ENCODE results near the gene ERCC2. TPM values are rescaled to one million over a fixed set of nuclear protein-coding genes. Genes with fewer than 3 reads are reported as not detected.

The ERCC2 gene
- total and polyA plus RNA-seq, 7 experiments from 2014 or later = 4.4 to 25.1 (median 14.9) TPM

GRCh38 chr19:45376045-45376724, 5.8 kb upstream of the ERCC2 start:
- DNase-seq = no peak
- Mint-ChIP-seq H3K4me1 (no peaks in the 10 kb centered on the region), H3K36me3 (peaks cover 0 to 3% (median 0%) of the 10 kb centered on the region in 5 donors), H3K27me3 (no peaks in the 10 kb centered on the region), H3K9me3 (no peaks in the 10 kb centered on the region), H3K27ac (no peak overlapping the region), H3K4me3 (no peak overlapping the region)
- no peak for ATAC-seq
- Histone ChIP-seq H3K4me3 (ENCODE audit: low read length) (no peak overlapping the region), H3K27ac (ENCODE audit: low read depth, low read length) (no peak overlapping the region), H3K27me3 (ENCODE audit: control insufficient read depth in 2 of 2, insufficient read depth in 2 of 2, low read length in 2 of 2) (no peaks in the 10 kb centered on the region), H3K9me3 (ENCODE audit: control insufficient read depth in 2 of 3, low read length in 3 of 3) (no peaks in the 10 kb centered on the region), H3K36me3 (ENCODE audit: control insufficient read depth in 2 of 3, insufficient read depth in 3 of 3, low read length in 3 of 3) (no peaks in the 10 kb centered on the region), H3K4me1 (ENCODE audit: control insufficient read depth in 2 of 2, insufficient read depth in 2 of 2, low read length in 2 of 2) (no peaks in the 10 kb centered on the region)
- CTCF ChIA-PET = interaction anchor here (0.6 kb wide), 1 partner anchor 663 kb away, joined by 7 read pairs; no protein-coding TSS in a partner anchor
- intact Hi-C loops (cut with micrococcal nuclease) = no loop called here
- POLR2A ChIA-PET = no interaction called here

- POLR2A ChIA-PET = interaction anchor here (0.9 kb wide), 1 partner anchor 140 kb away, joined by 3 read pairs; no protein-coding TSS in a partner anchor
- H3K4me3 Mint-ChIP-seq = peak overlapping the region; percentile 32 to 84 (median 51)
- no peak overlapping the region for H3K27ac Mint-ChIP-seq
Observed at GRCh38 chr19:45368737-45369340, 1.5 kb downstream of the ERCC2 start.

GRCh38 chr19:45368127-45368526, 2.2 kb downstream of the ERCC2 start:
- H3K9me3 Mint-ChIP-seq = no peaks in the 10 kb centered on the region
- DNase-seq = no peak
- peaks cover 0 to 3% (median 0%) of the 10 kb centered on the region in 5 donors for H3K36me3 Mint-ChIP-seq
- peaks cover 0 to 21% (median 0%) of the 10 kb centered on the region in 3 experiments for H3K36me3 ChIP-seq (ENCODE audit: control insufficient read depth in 2 of 3, insufficient read depth in 3 of 3, low read length in 3 of 3)
- ATAC-seq = no peak
- no peaks in the 10 kb centered on the region for H3K27me3 ChIP-seq (ENCODE audit: control insufficient read depth in 2 of 2, insufficient read depth in 2 of 2, low read length in 2 of 2)
- H3K27me3 Mint-ChIP-seq = peaks cover 0 to 2% (median 0%) of the 10 kb centered on the region in 5 donors
- ChIA-PET CTCF (no interaction called here), POLR2A (interaction anchor here (0.9 kb wide), 1 partner anchor 139 kb away, joined by 3 read pairs; no protein-coding TSS in a partner anchor)
- H3K4me1 Mint-ChIP-seq = peaks cover 5 to 21% (median 18%) of the 10 kb centered on the region in 7 donors
- H3K9me3 ChIP-seq (ENCODE audit: control insufficient read depth in 2 of 3, low read length in 3 of 3) = no peaks in the 10 kb centered on the region
- H3K4me3 Mint-ChIP-seq = peak overlapping the region in 6 of 10 donors; percentile 29 to 54 (median 46)
- peak overlapping the region in 3 of 9 donors; percentile 6 to 55 (median 27) for H3K27ac Mint-ChIP-seq
- no peak overlapping the region for H3K4me3 ChIP-seq (ENCODE audit: low read length)
- no peak overlapping the region for H3K27ac ChIP-seq (ENCODE audit: low read depth, low read length)
- peaks cover 0 to 6% of the 10 kb centered on the region in 2 donors for H3K4me1 ChIP-seq (ENCODE audit: control insufficient read depth in 2 of 2, insufficient read depth in 2 of 2, low read length in 2 of 2)
- intact Hi-C loops (cut with micrococcal nuclease) = no loop called here

More at GRCh38 chr19:45368737-45369340, 1.5 kb downstream of the ERCC2 start:
- CTCF ChIA-PET = no interaction called here
- Histone ChIP-seq H3K27ac (ENCODE audit: low read depth, low read length) (no peak overlapping the region), H3K36me3 (ENCODE audit: control insufficient read depth in 2 of 3, insufficient read depth in 3 of 3, low read length in 3 of 3) (peaks cover 0 to 13% (median 0%) of the 10 kb centered on the region in 3 experiments), H3K4me3 (ENCODE audit: low read length) (no peak overlapping the region), H3K27me3 (ENCODE audit: control insufficient read depth in 2 of 2, insufficient read depth in 2 of 2, low read length in 2 of 2) (no peaks in the 10 kb centered on the region), H3K9me3 (ENCODE audit: control insufficient read depth in 2 of 3, low read length in 3 of 3) (no peaks in the 10 kb centered on the region), H3K4me1 (ENCODE audit: control insufficient read depth in 2 of 2, insufficient read depth in 2 of 2, low read length in 2 of 2) (peaks cover 0 to 6% of the 10 kb centered on the region in 2 donors)
- peaks cover 0 to 2% (median 0%) of the 10 kb centered on the region in 5 donors for H3K27me3 Mint-ChIP-seq
- H3K9me3 Mint-ChIP-seq = no peaks in the 10 kb centered on the region
- H3K4me1 Mint-ChIP-seq = peaks cover 5 to 21% (median 18%) of the 10 kb centered on the region in 7 donors
- peaks cover 0 to 3% (median 0%) of the 10 kb centered on the region in 5 donors for H3K36me3 Mint-ChIP-seq
- DNase-seq (no peak), ATAC-seq (no peak)
- intact Hi-C loops (cut with micrococcal nuclease) = no loop called here

GRCh38 chr19:45364696-45365095, 5.7 kb downstream of the ERCC2 start:
- no peak overlapping the region for H3K4me3 Mint-ChIP-seq
- H3K4me1 Mint-ChIP-seq = peaks cover 5 to 14% (median 13%) of the 10 kb centered on the region in 7 donors
- ChIA-PET CTCF (no interaction called here), POLR2A (no interaction called here)
- peaks cover 0 to 2% of the 10 kb centered on the region in 2 donors for H3K4me1 ChIP-seq (ENCODE audit: control insufficient read depth in 2 of 2, insufficient read depth in 2 of 2, low read length in 2 of 2)
- peaks cover 0 to 38% (median 0%) of the 10 kb centered on the region in 3 experiments for H3K36me3 ChIP-seq (ENCODE audit: control insufficient read depth in 2 of 3, insufficient read depth in 3 of 3, low read length in 3 of 3)
- H3K27ac Mint-ChIP-seq = no peak overlapping the region
- H3K4me3 ChIP-seq (ENCODE audit: low read length) = no peak overlapping the region
- DNase-seq = no peak
- intact Hi-C loops (cut with micrococcal nuclease) = no loop called here
- H3K36me3 Mint-ChIP-seq = peaks cover 0 to 16% (median 5%) of the 10 kb centered on the region in 5 donors
- no peaks in the 10 kb centered on the region for H3K9me3 ChIP-seq (ENCODE audit: control insufficient read depth in 2 of 3, low read length in 3 of 3)
- ATAC-seq = no peak
- no peaks in the 10 kb centered on the region for H3K27me3 Mint-ChIP-seq
- no peaks in the 10 kb centered on the region for H3K27me3 ChIP-seq (ENCODE audit: control insufficient read depth in 2 of 2, insufficient read depth in 2 of 2, low read length in 2 of 2)
- no peak overlapping the region for H3K27ac ChIP-seq (ENCODE audit: low read depth, low read length)
- no peaks in the 10 kb centered on the region for H3K9me3 Mint-ChIP-seq

- DNase-seq (no peak), ATAC-seq (no peak)
- no peak overlapping the region for H3K4me3 Mint-ChIP-seq
- H3K27me3 Mint-ChIP-seq = no peaks in the 10 kb centered on the region
- Histone ChIP-seq H3K27ac (ENCODE audit: low read depth, low read length) (no peak overlapping the region), H3K27me3 (ENCODE audit: control insufficient read depth in 2 of 2, insufficient read depth in 2 of 2, low read length in 2 of 2) (no peaks in the 10 kb centered on the region), H3K4me3 (ENCODE audit: low read length) (no peak overlapping the region), H3K9me3 (ENCODE audit: control insufficient read depth in 2 of 3, low read length in 3 of 3) (no peaks in the 10 kb centered on the region), H3K4me1 (ENCODE audit: control insufficient read depth in 2 of 2, insufficient read depth in 2 of 2, low read length in 2 of 2) (no peaks in the 10 kb centered on the region), H3K36me3 (ENCODE audit: control insufficient read depth in 2 of 3, insufficient read depth in 3 of 3, low read length in 3 of 3) (peaks cover 0 to 45% (median 0%) of the 10 kb centered on the region in 3 experiments)
- no peaks in the 10 kb centered on the region for H3K9me3 Mint-ChIP-seq
- CTCF ChIA-PET = no interaction called here
- POLR2A ChIA-PET = no interaction called here
- intact Hi-C loops (cut with micrococcal nuclease) = no loop called here
- peaks cover 1 to 11% (median 11%) of the 10 kb centered on the region in 7 donors for H3K4me1 Mint-ChIP-seq
- no peak overlapping the region for H3K27ac Mint-ChIP-seq
- H3K36me3 Mint-ChIP-seq = peaks cover 0 to 17% (median 5%) of the 10 kb centered on the region in 5 donors
Observed at GRCh38 chr19:45363861-45364459, 6.4 kb downstream of the ERCC2 start.

GRCh38 chr19:45362291-45362690, 8.1 kb downstream of the ERCC2 start:
- no peaks in the 10 kb centered on the region for H3K27me3 Mint-ChIP-seq
- ATAC-seq = no peak
- H3K36me3 Mint-ChIP-seq = peaks cover 0 to 28% (median 5%) of the 10 kb centered on the region in 5 donors
- no peaks in the 10 kb centered on the region for H3K9me3 Mint-ChIP-seq
- no peak for DNase-seq
- H3K27ac Mint-ChIP-seq = no peak overlapping the region
- Histone ChIP-seq H3K4me1 (ENCODE audit: control insufficient read depth in 2 of 2, insufficient read depth in 2 of 2, low read length in 2 of 2) (no peaks in the 10 kb centered on the region), H3K27ac (ENCODE audit: low read depth, low read length) (no peak overlapping the region), H3K27me3 (ENCODE audit: control insufficient read depth in 2 of 2, insufficient read depth in 2 of 2, low read length in 2 of 2) (no peaks in the 10 kb centered on the region), H3K36me3 (ENCODE audit: control insufficient read depth in 2 of 3, insufficient read depth in 3 of 3, low read length in 3 of 3) (peaks cover 0 to 58% (median 0%) of the 10 kb centered on the region in 3 experiments), H3K4me3 (ENCODE audit: low read length) (no peak overlapping the region), H3K9me3 (ENCODE audit: control insufficient read depth in 2 of 3, low read length in 3 of 3) (no peaks in the 10 kb centered on the region)
- ChIA-PET POLR2A (no interaction called here), CTCF (no interaction called here)
- no peaks in the 10 kb centered on the region for H3K4me1 Mint-ChIP-seq
- no peak overlapping the region for H3K4me3 Mint-ChIP-seq
- intact Hi-C loops (cut with micrococcal nuclease) = no loop called here

All from naive thymus-derived CD4-positive, alpha-beta T cell (primary cell).